ENCODE data around the gene LCK.

LCK gene

GRCh38 chr1:32239337-32239736 lies 11.7 kb upstream of the LCK start:
- TF ChIP-seq SNAI2 (CRISPR knock-in tag; IDR thresholded peaks at IDR 0.05) (no peak), GLIS3 (CRISPR knock-in tag; IDR thresholded peaks at IDR 0.05) (no peak), BACH2 (CRISPR knock-in tag; IDR thresholded peaks at IDR 0.05; ENCODE audit: borderline replicate concordance) (no peak), ZNF565 (CRISPR knock-in tag; conservative IDR thresholded peaks at IDR 0.05; ENCODE audit: low read depth) (no peak), CSRNP3 (CRISPR knock-in tag; IDR thresholded peaks at IDR 0.05) (no peak), TSHZ2 (CRISPR knock-in tag; IDR thresholded peaks at IDR 0.05) (no peak), ESRRG (CRISPR knock-in tag; IDR thresholded peaks at IDR 0.05) (no peak), TOX (CRISPR knock-in tag; IDR thresholded peaks at IDR 0.05; ENCODE audit: borderline replicate concordance) (no peak), ZC3H10 (CRISPR knock-in tag; IDR thresholded peaks at IDR 0.05) (no peak), CREB5 (CRISPR knock-in tag; IDR thresholded peaks at IDR 0.05; ENCODE audit: low read depth) (no peak), RARB (CRISPR knock-in tag; IDR thresholded peaks at IDR 0.05) (no peak), ZFP30 (CRISPR knock-in tag; IDR thresholded peaks at IDR 0.05) (no peak), PATZ1 (CRISPR knock-in tag; IDR thresholded peaks at IDR 0.05; ENCODE audit: borderline replicate concordance) (no peak)
- no peak for ATAC-seq

- ATAC-seq = no peak
- TF ChIP-seq RARB (CRISPR knock-in tag; IDR thresholded peaks at IDR 0.05) = no peak
- TF ChIP-seq PATZ1 (CRISPR knock-in tag; IDR thresholded peaks at IDR 0.05; ENCODE audit: borderline replicate concordance) = no peak
- TF ChIP-seq ZC3H10 (CRISPR knock-in tag; IDR thresholded peaks at IDR 0.05) = no peak
Observed at GRCh38 chr1:32239790-32240139, 11.3 kb upstream of the LCK start.

GRCh38 chr1:32240140-32240951 lies 10.7 kb upstream of the LCK start:
- ATAC-seq = peak; percentile 80
- TF ChIP-seq GLIS3 (CRISPR knock-in tag; IDR thresholded peaks at IDR 0.05) (no peak), PPARA (CRISPR knock-in tag; IDR thresholded peaks at IDR 0.05; ENCODE audit: borderline replicate concordance) (no peak), TCF4 (CRISPR knock-in tag; IDR thresholded peaks at IDR 0.05; ENCODE audit: borderline replicate concordance) (no peak), ESRRG (CRISPR knock-in tag; IDR thresholded peaks at IDR 0.05) (no peak), ZNF565 (CRISPR knock-in tag; conservative IDR thresholded peaks at IDR 0.05; ENCODE audit: low read depth) (no peak), ZNF70 (CRISPR knock-in tag; IDR thresholded peaks at IDR 0.05) (no peak), CSRNP3 (CRISPR knock-in tag; IDR thresholded peaks at IDR 0.05) (no peak)

Data from SK-N-SH treated with all-trans-retinoic acid at 6 μM for 48 hours (cell line).